CD4-positive, alpha-beta T cell treated with Interferon gamma for 1 hour (primary cell): ENCODE results near the gene NET1.
A peak's percentile ranks its signal among the peaks of the same experiment; 100 is the strongest.
"Not testable (repeated sequence)": the region's sequence is repeated elsewhere in the genome, so short reads cannot be mapped to it uniquely, and the experiment has no call there.

Experiments
- DNase-seq: peaks from one replicate; pipeline ENCODE4 v3.0.0-alpha.2; 2020

Gene NET1, protein sequence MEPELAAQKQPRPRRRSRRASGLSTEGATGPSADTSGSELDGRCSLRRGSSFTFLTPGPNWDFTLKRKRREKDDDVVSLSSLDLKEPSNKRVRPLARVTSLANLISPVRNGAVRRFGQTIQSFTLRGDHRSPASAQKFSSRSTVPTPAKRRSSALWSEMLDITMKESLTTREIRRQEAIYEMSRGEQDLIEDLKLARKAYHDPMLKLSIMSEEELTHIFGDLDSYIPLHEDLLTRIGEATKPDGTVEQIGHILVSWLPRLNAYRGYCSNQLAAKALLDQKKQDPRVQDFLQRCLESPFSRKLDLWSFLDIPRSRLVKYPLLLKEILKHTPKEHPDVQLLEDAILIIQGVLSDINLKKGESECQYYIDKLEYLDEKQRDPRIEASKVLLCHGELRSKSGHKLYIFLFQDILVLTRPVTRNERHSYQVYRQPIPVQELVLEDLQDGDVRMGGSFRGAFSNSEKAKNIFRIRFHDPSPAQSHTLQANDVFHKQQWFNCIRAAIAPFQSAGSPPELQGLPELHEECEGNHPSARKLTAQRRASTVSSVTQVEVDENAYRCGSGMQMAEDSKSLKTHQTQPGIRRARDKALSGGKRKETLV

DNA sequence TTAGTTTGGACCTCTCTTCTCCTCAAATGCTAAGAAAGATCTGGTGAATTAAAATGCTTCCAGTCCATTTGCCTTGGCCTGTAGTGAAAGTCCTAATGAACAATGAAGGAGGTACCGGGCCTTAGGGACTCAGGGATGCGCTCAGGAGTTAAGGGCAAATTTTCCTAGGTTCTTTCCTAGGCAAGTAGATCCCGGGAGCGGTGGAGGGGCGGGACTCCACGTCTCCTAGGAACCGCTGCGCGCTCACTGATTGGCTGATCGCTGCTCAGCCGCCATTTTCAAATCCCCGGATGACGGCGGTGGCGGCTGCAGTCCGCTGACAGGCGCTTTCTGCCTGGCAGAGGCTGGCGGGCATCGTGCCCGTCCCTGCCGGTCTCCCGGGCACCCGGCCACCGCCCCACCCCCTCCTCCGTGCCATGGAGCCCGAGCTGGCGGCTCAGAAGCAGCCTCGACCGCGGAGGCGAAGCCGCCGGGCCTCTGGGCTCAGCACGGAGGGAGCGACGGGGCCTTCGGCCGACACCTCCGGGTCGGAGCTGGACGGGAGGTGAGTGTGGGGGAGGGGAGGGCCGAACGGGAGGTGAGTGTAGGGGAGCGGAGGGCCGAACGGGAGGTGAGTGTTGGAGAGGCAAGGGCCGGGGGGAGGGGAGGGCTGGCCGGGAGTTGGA lies at the start of gene NET1:
Gene NET1, plus strand, starts transcription at position 281 of the 665 bp plus-strand sequence. Its CDS starts 136 bp downstream, at position 417.
- peak; percentile 69 for DNase-seq

DNA sequence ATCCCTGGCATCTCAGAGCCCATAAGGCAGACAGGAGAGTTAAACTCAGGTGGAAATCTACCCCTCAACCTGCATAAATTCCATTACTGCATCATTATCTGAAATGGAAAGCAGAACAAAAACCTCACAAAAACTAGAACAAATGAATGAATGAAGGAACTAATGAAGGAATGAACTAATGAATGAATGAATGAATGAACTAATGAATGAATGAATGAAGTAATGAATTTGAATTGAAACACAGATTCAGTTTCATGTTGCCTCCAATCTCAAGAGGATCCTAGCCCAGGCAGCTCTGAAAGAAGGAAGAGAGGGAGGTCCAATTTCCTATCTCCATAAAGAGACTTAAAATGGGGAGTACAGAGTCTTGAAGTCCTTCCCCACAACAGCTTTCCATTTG lies 49.5 kb upstream of the NET1 start:
- DNase-seq, result no peak

DNA sequence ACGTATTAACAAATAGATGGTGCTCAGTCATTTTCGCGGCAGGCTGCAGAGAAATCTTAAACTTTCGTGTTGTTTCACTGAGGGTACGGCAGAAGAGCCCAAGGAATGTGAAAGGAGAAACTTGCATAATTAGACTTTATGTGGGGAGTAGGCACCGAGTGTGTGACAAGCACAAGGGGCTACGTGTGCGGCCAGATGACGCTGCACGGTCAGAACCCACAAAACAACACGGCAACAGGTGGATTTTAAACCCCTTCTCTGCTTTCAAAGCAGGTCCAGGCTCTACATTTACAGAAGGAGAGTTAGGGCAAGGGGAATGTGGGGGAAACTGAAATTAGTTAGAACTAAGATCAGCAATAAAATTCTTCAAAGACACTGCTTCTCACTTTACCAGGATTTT lies 48.0 kb upstream of the NET1 start:
- DNase-seq, result no peak

DNA sequence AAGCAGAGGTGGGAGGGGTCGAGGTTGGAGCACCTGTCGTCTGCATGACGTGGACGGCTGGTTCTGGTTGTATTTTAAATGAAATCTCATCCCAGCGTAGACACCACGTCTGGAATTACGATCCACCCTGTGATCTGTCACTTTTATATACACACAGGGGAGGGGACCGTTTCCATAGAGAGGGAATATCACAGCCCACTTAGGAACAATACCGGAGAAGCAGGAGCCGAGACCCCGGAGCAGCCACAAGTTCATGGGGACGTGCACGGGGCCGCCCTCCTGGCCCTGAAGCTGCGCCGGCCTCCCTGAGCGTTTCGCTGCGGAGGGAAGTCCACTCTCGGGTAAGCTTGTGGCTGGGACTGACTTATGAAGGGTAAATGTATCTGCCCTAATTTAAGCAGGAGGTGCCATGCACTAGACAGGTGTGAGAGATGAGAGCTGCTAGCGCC lies 47.4 kb upstream of the NET1 start, which contains the start of gene UCN3:
Gene UCN3, plus strand, starts transcription at position 77 of the 449 bp plus-strand sequence. CDS start 8,755 bp downstream, outside the sequence.
- DNase-seq, result no peak

DNA sequence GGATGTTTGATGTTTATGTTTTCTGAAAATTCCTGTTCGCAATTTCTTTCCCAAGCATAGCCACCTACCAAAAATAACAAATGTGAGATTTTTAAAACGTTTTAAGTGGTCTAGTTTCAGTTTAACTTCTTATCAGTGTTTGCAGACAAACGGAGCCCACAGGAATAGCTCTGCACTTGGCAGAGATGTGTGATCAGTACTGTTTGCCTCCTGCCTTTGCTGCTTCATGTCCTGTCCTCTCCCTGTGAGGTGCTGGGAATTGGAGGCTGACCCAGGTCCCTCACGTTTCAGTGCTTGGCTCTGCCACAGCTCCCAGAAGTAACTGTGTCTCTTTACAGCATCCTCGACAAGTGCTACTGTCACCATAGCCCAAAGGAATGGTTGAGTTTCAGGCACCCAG lies 46.4 kb upstream of the NET1 start:
- no peak for DNase-seq

DNA sequence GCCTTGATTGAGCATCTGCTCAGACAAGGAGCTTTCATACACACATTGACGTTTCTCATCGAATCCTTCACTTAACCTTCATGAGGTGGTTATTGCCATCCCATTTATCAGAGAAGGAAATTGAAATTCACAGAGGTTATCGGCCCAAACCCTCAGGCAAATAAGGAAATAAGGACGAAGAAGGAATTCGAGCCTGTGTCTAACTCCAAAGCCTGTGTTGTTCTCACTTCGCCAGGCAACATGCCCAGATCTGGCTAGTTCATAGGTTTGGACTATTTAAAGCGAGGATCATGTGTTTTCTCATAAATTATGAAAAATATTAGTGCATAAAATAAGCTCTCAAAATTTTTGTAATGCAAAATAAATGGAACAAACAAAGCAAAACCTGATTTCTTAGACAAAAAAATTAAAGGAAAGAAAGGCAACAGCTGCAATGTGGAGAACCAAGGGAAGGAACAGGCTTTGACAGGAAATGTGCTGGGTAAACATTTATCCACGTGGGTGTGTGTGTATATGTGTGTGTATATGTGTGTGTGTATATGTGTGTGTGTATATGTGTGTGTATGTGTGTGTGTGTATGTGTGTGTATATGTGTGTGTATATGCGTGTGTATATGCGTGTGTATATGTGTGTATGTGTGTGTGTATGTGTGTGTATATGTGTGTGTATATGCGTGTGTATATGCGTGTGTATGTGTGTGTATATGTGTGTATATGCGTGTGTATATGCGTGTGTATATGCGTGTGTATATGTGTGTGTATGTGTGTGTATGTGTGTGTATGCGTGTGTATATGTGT lies 42.8 kb upstream of the NET1 start:
- no peak for DNase-seq

DNA sequence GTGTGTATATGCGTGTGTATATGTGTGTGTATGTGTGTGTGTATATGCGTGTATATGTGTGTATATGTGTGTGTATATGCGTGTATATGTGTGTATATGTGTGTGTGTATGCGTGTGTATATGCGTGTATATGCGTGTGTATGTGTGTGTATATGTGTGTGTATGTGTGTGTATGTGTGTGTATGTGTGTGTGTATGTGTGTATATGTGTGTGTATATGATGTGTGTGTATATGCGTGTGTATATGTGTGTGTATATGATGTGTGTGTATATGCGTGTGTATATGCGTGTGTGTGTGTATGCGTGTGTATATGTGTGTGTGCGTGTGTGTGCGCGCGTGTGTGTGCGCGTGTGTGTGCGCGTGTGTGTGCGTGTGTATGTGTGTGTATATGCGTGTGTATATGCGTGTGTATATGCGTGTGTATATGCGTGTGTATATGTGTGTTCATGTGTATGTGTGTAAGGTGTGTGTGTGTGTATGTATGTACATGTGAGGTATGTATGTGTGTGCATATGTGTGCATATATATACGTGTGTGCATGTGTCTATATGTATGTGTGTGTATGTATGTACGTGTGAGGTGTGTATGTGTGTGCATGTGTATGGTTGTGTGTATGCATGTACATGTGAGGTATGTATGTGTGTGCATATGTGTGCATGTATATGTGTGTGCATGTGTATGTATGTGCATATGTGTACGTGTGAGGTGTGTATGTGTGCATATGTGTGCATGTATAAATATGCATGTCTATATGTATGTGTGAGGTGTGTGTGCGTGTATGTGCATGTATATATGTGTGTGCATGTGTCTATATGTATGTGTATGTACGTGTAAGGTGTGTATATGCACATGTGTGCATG lies 41.6 kb upstream of the NET1 start:
- DNase-seq, result no peak

DNA sequence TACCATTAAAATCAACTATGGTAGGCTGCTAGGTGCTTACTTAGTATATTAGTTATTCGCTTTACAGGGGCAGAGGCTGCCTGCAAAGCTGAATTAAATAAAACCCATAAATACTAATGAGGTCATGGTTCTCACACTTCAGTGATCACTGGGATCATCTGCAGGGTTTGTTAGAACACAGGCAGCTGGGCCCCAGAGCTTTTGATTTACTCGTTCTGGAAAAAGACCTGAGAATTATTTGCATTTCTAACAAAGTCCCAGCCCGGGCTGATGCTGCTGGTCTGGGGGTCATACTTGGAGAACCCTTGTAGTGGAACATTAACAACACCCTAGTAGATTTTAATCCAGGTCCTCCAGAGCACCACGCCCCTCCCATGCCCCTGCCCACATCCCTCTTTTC lies 39.0 kb upstream of the NET1 start:
- DNase-seq, result no peak

DNA sequence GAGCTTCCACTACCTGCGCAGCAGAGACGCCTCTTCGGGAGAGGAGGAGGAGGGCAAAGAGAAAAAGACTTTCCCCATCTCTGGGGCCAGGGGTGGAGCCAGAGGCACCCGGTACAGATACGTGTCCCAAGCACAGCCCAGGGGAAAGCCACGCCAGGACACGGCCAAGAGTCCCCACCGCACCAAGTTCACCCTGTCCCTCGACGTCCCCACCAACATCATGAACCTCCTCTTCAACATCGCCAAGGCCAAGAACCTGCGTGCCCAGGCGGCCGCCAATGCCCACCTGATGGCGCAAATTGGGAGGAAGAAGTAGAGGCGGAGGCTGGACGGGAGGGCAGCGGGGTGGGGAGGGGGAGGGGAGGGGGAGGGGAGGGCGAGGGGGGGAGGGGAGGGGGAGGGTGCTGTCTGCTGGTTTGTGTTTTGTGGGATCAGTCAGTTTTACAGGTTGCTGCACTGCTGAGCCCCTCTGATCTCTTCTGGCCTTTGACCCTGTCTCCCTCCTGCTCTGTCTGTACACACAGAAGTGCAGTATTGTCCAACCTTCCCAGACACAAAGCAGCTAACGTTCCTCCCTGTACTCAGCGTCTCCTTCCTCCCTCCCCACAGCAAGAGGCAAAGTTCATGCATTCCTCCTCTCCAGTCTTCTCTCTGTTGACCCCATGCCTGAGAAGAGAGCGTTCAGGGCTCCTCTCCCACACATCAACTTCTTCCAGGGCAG lies 38.3 kb upstream of the NET1 start:
- DNase-seq, result no peak

DNA sequence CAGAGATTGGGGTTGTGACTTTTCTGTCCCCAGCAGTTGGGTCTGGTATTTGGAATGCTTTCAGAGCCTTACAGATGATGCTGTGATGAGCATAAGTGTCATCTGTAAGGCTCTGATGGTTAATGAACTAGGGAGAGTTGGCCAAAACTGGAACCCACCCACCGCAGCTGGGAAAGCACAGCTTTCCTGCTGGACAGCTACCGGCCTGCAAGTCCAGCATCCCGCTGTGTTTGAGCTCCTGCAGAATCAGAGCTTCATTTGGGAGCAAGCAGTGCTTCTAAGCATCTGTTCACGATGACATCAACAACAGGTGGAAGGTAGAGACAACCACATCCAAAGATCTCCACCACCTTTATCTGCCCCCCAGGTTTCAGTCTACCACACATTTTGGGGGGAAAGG lies 35.9 kb upstream of the NET1 start:
- DNase-seq, result no peak

DNA sequence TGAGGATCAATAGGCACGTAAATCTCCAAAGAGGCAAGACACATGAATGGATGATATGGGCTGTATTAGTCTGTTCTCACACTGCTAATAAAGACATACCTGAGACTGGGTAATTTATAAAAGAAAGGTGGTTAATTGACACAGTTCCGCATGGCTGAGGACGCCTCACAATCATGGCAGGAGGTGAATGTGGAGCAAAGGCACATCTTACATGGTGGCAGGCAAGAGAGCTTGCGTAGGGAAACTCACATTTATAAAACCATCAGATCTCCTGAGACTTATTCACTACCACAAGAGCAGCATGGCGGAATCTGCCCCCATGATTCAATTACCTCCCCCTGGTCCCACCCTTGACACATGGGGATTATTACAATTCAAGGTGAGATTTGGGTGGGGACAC lies 33.2 kb upstream of the NET1 start:
- not testable (repeated sequence) for DNase-seq

DNA sequence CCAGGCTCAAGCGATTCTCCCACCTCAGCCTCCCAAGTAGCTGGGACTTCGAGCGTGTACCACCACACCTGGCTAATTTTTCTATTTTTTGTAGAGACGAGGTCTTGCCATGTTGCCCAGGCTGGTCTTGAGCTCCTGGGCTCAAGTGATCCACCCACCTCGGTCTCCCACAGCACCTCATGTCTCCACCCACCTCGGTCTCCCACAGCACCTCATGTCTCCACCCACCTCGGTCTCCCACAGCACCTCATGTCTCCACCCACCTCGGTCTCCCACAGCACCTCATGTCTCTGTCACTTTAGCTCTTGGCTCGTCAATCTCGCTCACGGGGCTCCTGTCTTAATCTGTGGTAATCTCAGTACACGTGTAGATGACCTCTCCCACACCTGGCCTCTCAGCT lies 32.0 kb upstream of the NET1 start:
- DNase-seq, result not testable (repeated sequence)

DNA sequence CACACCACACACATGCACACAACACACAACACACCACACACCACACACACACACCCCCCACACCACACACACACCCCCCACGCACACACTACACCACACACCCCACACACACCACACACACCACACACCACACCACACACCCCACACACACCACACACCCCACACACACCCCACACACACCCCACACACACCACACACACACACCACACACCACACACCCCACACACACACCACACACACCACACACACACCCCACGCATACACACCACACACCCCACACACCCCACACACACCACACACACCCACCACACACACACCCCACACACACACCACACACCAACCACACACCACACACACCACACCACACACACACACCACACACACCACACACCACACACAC lies 31.2 kb upstream of the NET1 start:
- no peak for DNase-seq

DNA sequence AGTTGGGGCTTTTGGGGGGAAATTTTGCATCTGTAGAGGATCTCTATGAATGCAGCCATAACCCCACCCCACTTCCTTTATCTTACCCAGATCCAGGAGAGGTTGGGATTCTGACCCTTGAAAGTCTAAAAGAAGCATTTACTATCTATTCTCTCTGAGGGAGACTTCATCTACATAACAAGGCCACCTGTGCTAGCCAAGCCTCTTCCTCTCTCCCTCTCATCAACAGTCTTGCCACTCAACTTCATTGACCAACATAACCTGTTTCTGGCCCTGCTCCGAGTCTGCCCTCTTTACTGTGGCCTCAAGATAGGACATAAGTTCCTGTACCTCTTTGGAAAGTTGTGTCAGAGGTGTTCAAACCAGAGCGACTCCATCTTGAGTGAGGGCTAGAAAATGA lies 27.1 kb upstream of the NET1 start:
- DNase-seq, result no peak

DNA sequence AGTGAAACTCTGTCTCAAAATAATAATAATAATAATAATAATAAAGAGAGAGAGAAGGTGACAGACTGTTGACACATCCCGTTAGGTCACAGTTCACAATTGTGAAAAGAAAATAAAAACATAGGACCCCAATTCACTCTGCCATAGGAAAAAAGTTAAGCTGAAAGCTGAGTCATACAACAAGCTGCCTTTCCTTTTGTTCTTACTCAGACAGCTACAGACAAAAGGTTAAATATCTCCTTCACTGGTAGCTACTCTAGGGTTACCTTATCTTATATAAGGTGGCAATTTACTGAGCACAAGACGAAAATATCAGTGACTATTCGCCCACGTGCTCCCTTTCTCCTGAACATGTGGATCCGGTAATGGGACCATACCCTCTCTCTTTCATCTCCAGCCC lies 25.2 kb upstream of the NET1 start:
- DNase-seq, result no peak

DNA sequence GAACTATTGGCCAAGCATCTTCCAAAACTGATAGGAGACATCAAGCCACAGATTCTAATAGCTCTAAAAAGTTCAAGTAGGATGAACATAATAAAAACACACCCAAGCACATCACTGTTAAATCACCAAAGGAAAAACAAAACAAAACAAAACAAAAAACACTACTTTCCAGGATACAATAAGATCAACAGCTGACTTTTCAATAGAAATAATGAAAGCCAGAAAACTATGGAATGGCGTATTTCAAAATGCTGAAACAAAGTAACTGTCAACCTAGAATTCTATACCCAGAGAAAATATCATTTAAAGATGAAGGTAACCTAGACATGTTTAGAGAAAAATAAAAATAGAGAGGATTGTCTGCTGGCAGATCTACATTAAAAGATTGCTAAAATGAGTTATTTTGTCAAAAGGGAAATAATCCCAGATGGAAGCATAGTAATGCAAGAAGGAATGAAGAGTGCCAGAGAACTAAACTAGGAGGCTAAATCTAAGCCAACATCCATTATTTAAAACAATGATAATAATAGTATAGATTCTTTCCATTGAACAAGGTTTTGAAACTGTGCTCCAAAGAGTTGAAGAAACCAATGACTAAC lies 21.7 kb upstream of the NET1 start:
- DNase-seq, result no peak

DNA sequence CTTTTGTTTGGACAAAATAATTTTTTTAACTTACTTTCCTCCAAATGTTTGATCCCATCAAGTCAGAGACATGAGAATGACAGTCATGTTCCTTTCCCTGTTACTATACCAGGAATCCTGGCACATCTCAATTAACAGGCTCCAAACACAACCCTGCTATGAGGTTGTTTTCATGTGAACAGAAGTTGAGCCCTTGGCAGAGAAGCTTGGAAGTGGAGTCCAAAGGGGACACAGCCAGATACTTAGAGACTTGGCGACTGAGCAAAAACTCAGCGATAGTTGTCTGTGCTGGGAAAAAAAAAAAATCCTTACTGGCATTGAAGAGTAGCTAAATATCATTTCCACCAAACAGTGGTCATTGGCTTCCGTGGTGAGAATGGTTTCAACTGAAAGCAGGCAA lies 20.6 kb upstream of the NET1 start:
- no peak for DNase-seq

DNA sequence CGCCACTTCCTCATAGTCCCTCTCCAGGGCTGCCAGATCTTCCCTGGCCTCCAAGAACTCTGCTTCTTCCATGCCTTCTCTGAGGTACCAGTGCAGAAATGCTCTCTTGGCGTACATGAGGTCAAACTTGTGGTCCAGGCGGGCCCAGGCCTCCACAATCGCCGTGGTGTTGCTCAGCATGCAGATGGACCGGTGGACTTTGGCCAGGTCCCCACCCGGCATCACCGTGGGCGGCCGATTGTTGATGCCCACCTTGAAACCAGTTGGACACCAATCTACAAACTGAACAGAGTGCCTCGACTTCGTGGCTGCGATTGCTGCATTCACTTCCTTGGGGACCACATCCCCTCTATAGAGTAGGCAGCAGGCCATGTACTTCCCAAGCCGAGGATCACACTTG lies 18.8 kb upstream of the NET1 start:
- no peak for DNase-seq

DNA sequence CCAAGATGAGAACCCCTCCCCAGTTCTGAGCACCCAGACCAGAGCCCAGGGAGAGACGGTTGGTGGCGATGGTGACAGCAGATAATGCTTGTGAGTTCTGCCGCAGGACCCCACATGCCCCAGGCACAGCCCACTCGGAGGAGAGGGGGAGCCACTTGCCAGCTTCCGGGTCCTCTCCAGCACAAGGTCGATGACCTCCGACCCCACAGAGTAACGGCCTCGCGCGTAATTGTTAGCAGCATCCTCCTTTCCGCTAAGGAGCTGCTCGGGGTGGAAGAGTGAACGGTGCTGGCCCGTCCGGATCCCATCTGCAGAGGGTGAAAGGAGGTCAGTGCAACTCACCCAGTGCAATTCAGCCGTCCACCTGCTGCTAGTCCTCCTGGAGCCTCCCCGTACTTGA lies 17.2 kb upstream of the NET1 start:
- no peak for DNase-seq

DNA sequence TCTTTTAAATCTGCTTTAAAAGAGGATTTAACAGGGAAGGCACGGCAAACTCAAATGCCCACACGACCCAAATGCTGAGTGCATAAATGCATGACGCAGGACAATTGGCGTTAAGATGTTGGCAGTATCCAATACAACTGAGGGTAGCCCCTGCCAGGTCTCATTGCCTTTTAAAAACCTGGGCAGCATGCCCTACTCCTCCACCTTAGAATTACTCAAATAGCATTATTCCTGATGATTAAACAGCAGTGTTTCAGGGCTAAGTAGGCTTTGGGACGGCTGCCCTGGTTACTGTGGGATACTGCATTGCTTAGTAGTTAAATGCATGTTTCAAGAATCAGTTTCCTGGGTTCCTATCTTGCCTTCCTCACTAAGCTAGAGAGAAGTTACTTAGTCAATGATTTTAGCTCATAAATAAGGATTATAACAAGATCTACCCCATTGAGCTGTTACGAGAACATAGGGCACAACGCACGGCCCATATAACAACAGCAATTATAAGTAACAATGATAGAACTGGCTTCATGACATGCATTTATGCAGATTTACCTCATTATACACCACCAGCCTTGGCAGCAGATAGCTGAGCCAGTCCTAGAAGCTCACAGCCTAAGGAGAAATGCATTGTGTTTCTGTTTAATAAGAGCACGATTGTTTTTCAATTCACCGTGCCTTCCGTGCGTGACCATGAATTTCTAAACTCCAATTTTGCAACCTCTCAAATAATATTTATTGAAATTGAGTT lies 15.6 kb upstream of the NET1 start:
- no peak for DNase-seq
